ENCODE results near the gene MOSPD3. TPM values are rescaled to one million over a fixed set of nuclear protein-coding genes. Genes with fewer than 3 reads are reported as not detected.

The MOSPD3 gene
- 1.1 and 4.4 TPM in 2 replicates for total RNA-seq (ENCODE audit: low replicate concordance)

DNA sequence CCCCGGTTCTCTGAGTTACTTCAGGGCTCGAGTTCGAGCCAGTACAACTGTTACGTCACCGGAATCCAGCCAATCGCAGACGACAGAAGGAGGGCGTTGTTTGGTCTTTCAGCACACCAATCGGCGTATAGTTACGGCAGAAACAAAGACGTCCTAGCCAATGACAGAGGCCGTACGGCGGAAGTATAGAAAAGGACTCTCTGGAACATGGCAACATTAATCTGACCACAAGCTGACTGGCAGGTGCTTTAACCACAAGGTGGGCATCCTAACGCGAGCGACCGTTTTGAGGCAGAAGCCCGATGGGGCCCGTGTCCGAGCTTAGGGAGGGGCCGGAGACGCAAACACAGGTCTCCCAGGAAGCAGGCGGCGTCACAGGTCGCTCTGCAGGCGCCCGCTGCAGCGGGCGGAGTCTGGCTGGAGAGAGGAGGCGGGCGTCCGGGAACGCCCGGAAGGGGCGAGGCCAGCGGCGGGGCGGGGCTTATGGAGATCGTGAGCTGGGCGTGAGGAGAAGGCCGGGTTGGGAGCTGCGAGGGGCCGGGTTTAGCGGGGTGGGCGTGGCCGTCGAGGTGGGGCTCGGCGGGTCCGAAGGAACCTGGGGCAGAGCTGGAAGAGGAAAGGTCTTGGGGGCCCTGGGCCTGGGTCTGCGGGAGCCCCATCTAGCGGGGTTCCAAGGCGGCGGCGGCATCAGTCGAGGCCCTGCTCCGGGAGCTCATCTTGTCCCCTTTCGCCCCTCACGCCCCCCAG, at the start of gene MOSPD3:
TSS of gene MOSPD3 (plus strand) at position 558 of the 747 bp plus-strand sequence. CDS start 252 bp downstream, outside the sequence.

DNA sequence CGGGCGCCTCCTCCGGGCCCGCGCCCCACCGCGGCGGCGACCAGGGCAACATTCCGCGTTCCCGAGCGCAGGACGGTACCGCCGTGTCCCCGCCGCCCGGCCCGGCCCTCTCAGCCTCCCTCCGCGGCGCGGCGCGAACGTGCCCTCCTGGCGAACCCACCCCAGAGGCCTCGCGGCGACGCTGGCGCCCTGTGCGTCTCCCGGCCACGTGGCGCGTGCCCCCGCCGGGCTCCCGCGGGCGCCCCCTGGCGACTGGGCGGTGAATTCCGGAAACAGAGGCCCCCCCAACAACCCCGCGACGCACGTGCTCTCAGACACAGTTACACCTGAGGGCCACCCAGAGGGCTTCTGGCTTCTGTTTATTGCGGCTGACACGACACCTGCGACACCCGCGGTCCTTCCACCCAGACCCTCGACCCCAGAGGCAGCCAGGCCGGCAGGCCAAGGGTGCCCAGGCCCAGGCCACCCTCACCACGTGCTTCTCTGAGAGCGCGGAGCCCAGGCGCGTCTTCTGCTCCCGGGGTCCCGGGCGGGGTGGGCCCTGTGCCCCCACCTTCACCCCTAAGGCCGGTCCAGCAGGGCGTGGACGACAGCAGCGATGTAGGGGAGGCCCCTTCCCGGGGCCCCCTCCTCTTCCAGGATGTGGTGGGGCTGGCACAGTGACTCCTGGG, 38.5 kb upstream of the MOSPD3 start, which contains the start of gene SAP25:
TSS of gene SAP25 (minus strand) at position 210 of the 671 bp plus-strand sequence. CDS start at position 52, 158 bp downstream.

GRCh38 chr7:100585511-100586265, 26.7 kb upstream of the MOSPD3 start, which contains the start of gene LRCH4:
TSS of gene LRCH4 (minus strand) at chr7:100586129. CDS start at chr7:100586100, 29 bp downstream.

DNA sequence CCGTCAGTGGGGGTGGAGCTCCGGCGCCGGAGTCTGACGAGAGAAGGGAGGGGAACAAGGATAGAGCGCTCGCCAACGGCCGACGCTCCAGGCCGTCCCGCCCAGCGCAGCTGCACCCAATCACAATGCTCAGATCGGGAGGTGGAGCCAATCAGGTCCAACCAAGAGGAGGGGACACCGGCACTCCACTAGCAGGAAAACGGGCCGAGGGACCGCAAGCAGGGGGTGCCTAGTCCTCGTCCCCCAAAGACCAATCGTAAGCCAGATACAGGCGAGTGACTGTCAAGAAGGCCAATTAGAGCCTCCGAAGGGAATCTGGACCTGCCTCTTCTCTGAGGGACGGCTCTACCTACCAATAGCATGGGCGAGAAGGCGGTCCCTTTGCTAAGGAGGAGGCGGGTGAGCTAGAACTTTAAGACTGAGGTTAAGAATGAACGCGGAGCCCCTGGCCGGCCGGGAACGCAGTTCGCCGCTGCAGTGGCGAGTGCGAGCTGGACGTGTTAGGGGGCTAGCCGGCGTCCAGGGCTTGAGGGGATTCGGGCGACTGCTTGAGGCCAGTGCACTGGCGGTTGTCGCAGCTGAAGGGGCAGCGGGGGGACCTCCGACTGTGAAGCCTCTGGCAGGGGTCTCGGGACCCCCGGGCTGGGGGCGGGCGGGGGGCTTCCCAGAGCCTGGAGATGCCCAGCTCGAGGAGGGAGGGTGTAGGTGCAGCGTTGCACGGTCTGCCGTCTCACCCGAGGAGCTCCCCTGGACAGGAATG, 25.9 kb upstream of the MOSPD3 start, which contains the start of gene FBXO24:
TSS of gene FBXO24 (plus strand) at position 63 of the 760 bp plus-strand sequence. CDS start at position 361, 298 bp downstream.

DNA sequence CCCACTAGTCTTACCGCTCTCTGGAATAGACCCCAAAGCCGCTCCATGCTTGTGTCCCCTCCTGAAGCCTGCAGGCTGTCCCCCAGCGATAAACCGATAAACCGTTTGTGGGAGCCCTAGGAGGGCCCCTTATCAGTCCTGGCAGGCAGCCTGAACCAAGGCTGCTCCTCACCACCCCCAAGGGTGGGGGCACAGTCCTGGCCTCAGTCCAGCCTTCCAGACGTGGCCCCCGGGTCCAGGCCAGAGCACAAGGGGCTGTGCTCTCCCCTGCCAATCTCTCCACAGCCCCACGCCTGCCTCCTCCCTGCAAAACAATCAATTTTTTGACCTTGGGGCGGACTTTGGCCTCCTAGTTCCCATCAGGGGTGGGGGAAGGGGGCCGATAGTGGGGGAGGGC, 29.1 kb downstream of the MOSPD3 start, which contains the start of gene TFR2:
TSS of gene TFR2 (minus strand) at position 90 of the 397 bp plus-strand sequence. CDS start at position 47, 43 bp downstream.

GRCh38 chr7:100655908-100656674, 43.8 kb downstream of the MOSPD3 start, which contains the start of gene ACTL6B:
TSS of gene ACTL6B (minus strand) at chr7:100656448. CDS start at chr7:100656354, 94 bp downstream.

Other genes with a start within 250 kb of the MOSPD3 start
- gene PILRA, start 239.1 kb upstream of the MOSPD3 start, total RNA-seq (ENCODE audit: low replicate concordance), result 0.82 TPM in 1 of 2 replicates, not detected in the other
- gene ZCWPW1, start 183.8 kb upstream of the MOSPD3 start, total RNA-seq (ENCODE audit: low replicate concordance), result 0.94 and 1.2 TPM in 2 replicates
- gene MEPCE, start 182.7 kb upstream of the MOSPD3 start, total RNA-seq (ENCODE audit: low replicate concordance), result 18.1 and 22.9 TPM in 2 replicates
- gene PPP1R35, start 176.0 kb upstream of the MOSPD3 start, total RNA-seq (ENCODE audit: low replicate concordance), result 4.1 and 21.9 TPM in 2 replicates
- gene SPACDR, start 148.3 kb upstream of the MOSPD3 start, total RNA-seq (ENCODE audit: low replicate concordance), result 0.38 and 0.70 TPM in 2 replicates
- 5.3 and 15.7 TPM in 2 replicates for gene TSC22D4, start 133.3 kb upstream of the MOSPD3 start, total RNA-seq (ENCODE audit: low replicate concordance)
- gene NYAP1, start 128.6 kb upstream of the MOSPD3 start, total RNA-seq (ENCODE audit: low replicate concordance), result 0.12 and 0.38 TPM in 2 replicates
- 1.2 and 4.7 TPM in 2 replicates for gene AGFG2, start 73.3 kb upstream of the MOSPD3 start, total RNA-seq (ENCODE audit: low replicate concordance)
- 0.08 TPM in 1 of 2 replicates, not detected in the other for gene SAP25, start 38.6 kb upstream of the MOSPD3 start, total RNA-seq (ENCODE audit: low replicate concordance)
- gene LRCH4, start 26.4 kb upstream of the MOSPD3 start, total RNA-seq (ENCODE audit: low replicate concordance), result 2.2 and 5.3 TPM in 2 replicates
- gene FBXO24, start 26.2 kb upstream of the MOSPD3 start, total RNA-seq (ENCODE audit: low replicate concordance), result 0.30 TPM in 1 of 2 replicates, not detected in the other
- 46.9 and 69.1 TPM in 2 replicates for gene PCOLCE, start 10.2 kb upstream of the MOSPD3 start, total RNA-seq (ENCODE audit: low replicate concordance)
- gene TFR2, start 29.0 kb downstream of the MOSPD3 start, total RNA-seq (ENCODE audit: low replicate concordance), result under 0.01 and 0.08 TPM in 2 replicates
- gene ACTL6B, start 43.9 kb downstream of the MOSPD3 start, total RNA-seq (ENCODE audit: low replicate concordance), result not detected in 2 replicates
- gene GNB2, start 61.2 kb downstream of the MOSPD3 start, total RNA-seq (ENCODE audit: low replicate concordance), result 65.9 and 86.6 TPM in 2 replicates
- gene GIGYF1, start 81.7 kb downstream of the MOSPD3 start, total RNA-seq (ENCODE audit: low replicate concordance), result 7.0 and 23.6 TPM in 2 replicates
- 13.1 and 37.7 TPM in 2 replicates for gene POP7, start 93.6 kb downstream of the MOSPD3 start, total RNA-seq (ENCODE audit: low replicate concordance)
- gene EPO, start 107.9 kb downstream of the MOSPD3 start, total RNA-seq (ENCODE audit: low replicate concordance), result not detected in 2 replicates
- gene ZAN, start 121.1 kb downstream of the MOSPD3 start, total RNA-seq (ENCODE audit: low replicate concordance), result not detected in 2 replicates
- gene EPHB4, start 215.0 kb downstream of the MOSPD3 start, total RNA-seq (ENCODE audit: low replicate concordance), result 83.1 and 90.3 TPM in 2 replicates
- gene SLC12A9, start 240.2 kb downstream of the MOSPD3 start, total RNA-seq (ENCODE audit: low replicate concordance), result 7.0 and 13.2 TPM in 2 replicates